Endothelial cell of umbilical vein (primary cell): ENCODE results near the gene CFAP46. TPM values are rescaled to one million over a fixed set of nuclear protein-coding genes. Genes with fewer than 3 reads are reported as not detected.

Experiments used
- BruUV-seq: library from RNA; stranded (reverse); fragments of 400-500 nt; replicated peaks from 2 replicates; lab custom pipeline; 2021; lab: Mats Ljungman, UMichigan
- CTCF ChIA-PET: fragments of 300-600, 350-600 bp; sonication (Branson Sonifier 250); formaldehyde crosslinking; loops from one replicate; lab custom pipeline; 2021; ENCODE audit warnings: antibody characterized with exemption, inconsistent platforms; lab: Charles Lee
- POLR2A ChIA-PET: fragments of 300-600, 350-600 bp; sonication (Branson Sonifier 250); formaldehyde crosslinking; loops from one replicate; lab custom pipeline; 2021; ENCODE audit warnings: antibody characterized with exemption, inconsistent platforms; lab: Charles Lee
- DNase-seq: peaks from one replicate; pipeline ENCODE4 v3.0.0-alpha.2; 2011; ENCODE audit warnings: low read depth, low spot score
- FAIRE-seq: peaks from 2 replicates; lab custom pipeline; 2011; peaks lifted over from hg19 to GRCh38; lab: Jason Lieb, UNC
- H2AFZ ChIP-seq: 2 replicates; pipeline ENCODE4 v1.6.0; 2012; ENCODE audit warnings: low read depth, low read length, control low read depth, inconsistent platforms
- H3K27ac ChIP-seq: 2 replicates; pipeline ENCODE4 v1.5.1; 2011; ENCODE audit warnings: low read depth, mild to moderate bottlenecking, control low read depth, low read length, moderate library complexity; ENCODE audit not compliant: insufficient read depth
- H3K27me3 ChIP-seq, 2 experiments: 2 replicates each; pipeline versions ENCODE4 v1.6.0 to v1.6.1; 2011; ENCODE audit warnings: low read length in 2 of 2, mixed read lengths in 1 of 2; ENCODE audit not compliant: control insufficient read depth in 2 of 2, insufficient read depth in 2 of 2
- H3K36me3 ChIP-seq, 2 experiments: 2 replicates in 1 of 2; 3 replicates in 1 of 2; pipeline ENCODE4 v1.5.1; 2011; ENCODE audit warnings: low read length in 2 of 2, mild to moderate bottlenecking in 1 of 2, moderate library complexity in 1 of 2; ENCODE audit not compliant: control insufficient read depth in 2 of 2, insufficient read depth in 2 of 2; ENCODE audit errors: extremely low read depth in 1 of 2
- H3K4me1 ChIP-seq: 3 replicates; pipeline ENCODE4 v1.5.1; 2011; ENCODE audit warnings: mild to moderate bottlenecking, low read length; ENCODE audit not compliant: control insufficient read depth, insufficient read depth; ENCODE audit errors: extremely low read depth
- H3K4me2 ChIP-seq: 2 replicates; pipeline ENCODE4 v1.6.1; 2011; ENCODE audit warnings: low read length, control low read depth, mixed read lengths; ENCODE audit not compliant: insufficient read depth
- H3K4me3 ChIP-seq, 3 experiments: fragments of 200-600 bp in 1 of 3; sonication (generic), shearing (Covaris generic) in 1 of 3; replicated peaks in 1 of 3; 2 replicates each; pipeline ENCODE4 v1.5.1; 2011 to 2016; ENCODE audit warnings: control low read depth in 3 of 3, low read length in 3 of 3, mild to moderate bottlenecking in 2 of 3, inconsistent platforms in 1 of 3, low read depth in 1 of 3, moderate library complexity in 1 of 3; ENCODE audit not compliant: insufficient read depth in 1 of 3
- H3K79me2 ChIP-seq: 2 replicates; pipeline ENCODE4 v1.6.0; 2012; ENCODE audit warnings: low read length, inconsistent platforms; ENCODE audit not compliant: control insufficient read depth, insufficient read depth
- H3K9ac ChIP-seq: replicated peaks from 2 replicates; pipeline ENCODE3; 2011; ENCODE audit warnings: low read length, control low read depth; ENCODE audit not compliant: insufficient read depth; ENCODE audit errors: extremely low read depth
- H3K9me1 ChIP-seq: replicated peaks from 3 replicates; pipeline ENCODE4 v1.6.0; 2011; ENCODE audit warnings: mild to moderate bottlenecking, low read length; ENCODE audit not compliant: control insufficient read depth, insufficient read depth; ENCODE audit errors: extremely low read depth
- H3K9me3 ChIP-seq: replicated peaks from 2 replicates; pipeline ENCODE4 v1.5.1; 2012; ENCODE audit warnings: low read length, inconsistent platforms; ENCODE audit not compliant: control insufficient read depth, insufficient read depth
- H4K20me1 ChIP-seq: replicated peaks from 2 replicates; pipeline ENCODE3; 2011; ENCODE audit warnings: mild to moderate bottlenecking, low read length; ENCODE audit not compliant: control insufficient read depth, insufficient read depth; ENCODE audit errors: extremely low read depth
- CTCF ChIP-seq, 2 donors: IDR thresholded peaks; 1 replicate in 1 of 2; 2 replicates in 1 of 2; pipeline ENCODE4 v1.5.1; 2011; ENCODE audit warnings: low read length in 2 of 2, mild to moderate bottlenecking in 2 of 2, moderate library complexity in 2 of 2, control low read depth in 1 of 2, inconsistent platforms in 1 of 2, low read depth in 1 of 2; ENCODE audit not compliant: insufficient read depth in 1 of 2; ENCODE audit errors: extremely low read depth in 1 of 2
- EZH2 ChIP-seq: IDR thresholded peaks from 2 replicates; pipeline ENCODE4 v1.6.1; 2012; ENCODE audit warnings: borderline replicate concordance, low read depth, mild to moderate bottlenecking, moderate library complexity, low read length, inconsistent platforms; ENCODE audit not compliant: severe bottlenecking
- FOS ChIP-seq: IDR thresholded peaks from 2 replicates; pipeline ENCODE4 v1.6.1; 2011; ENCODE audit warnings: mild to moderate bottlenecking, low read length, moderate library complexity, borderline replicate concordance; ENCODE audit not compliant: insufficient read depth
- GATA2 ChIP-seq: IDR thresholded peaks from 2 replicates; pipeline ENCODE4 v1.7.0; 2011; ENCODE audit warnings: low read depth, mild to moderate bottlenecking, moderate library complexity, mixed read lengths, low read length; ENCODE audit not compliant: insufficient read length, insufficient read depth
- JUN ChIP-seq: IDR thresholded peaks from 2 replicates; pipeline ENCODE4 v1.6.1; 2011; ENCODE audit warnings: borderline replicate concordance, low read depth; ENCODE audit not compliant: insufficient read length, insufficient read depth
- MAX ChIP-seq: IDR thresholded peaks from 2 replicates; pipeline ENCODE4 v1.6.1; 2011; ENCODE audit not compliant: insufficient read depth, insufficient read length
- MYC ChIP-seq: IDR thresholded peaks from one replicate; pipeline ENCODE4 v1.6.1; 2011; ENCODE audit warnings: mild to moderate bottlenecking, low read depth, low read length
- POLR2A ChIP-seq: IDR thresholded peaks from 2 replicates; pipeline ENCODE4 v1.6.1; 2012; ENCODE audit warnings: low read depth, mild to moderate bottlenecking, control low read depth, low read length
- POLR2AphosphoS5 ChIP-seq: IDR thresholded peaks from 2 replicates; pipeline ENCODE4 v1.6.1; 2012; ENCODE audit warnings: low read depth, mild to moderate bottlenecking, control low read depth, low read length, moderate library complexity; ENCODE audit not compliant: insufficient read depth
- dilution Hi-C: fragments of 300-500 bp; cut with MboI; formaldehyde crosslinking; loops from one replicate; pipeline ENCODE4 v1.15.0; 2019; ENCODE audit warnings: low sequenced_read_pairs; ENCODE audit not compliant: extremely low pct_ligation_motif_present
- intact Hi-C: fragments of 100-400 bp; cut with micrococcal nuclease; formaldehyde crosslinking; loops from one replicate; pipeline ENCODE4 v1.10.0; 2022
- polyA plus RNA-seq, 4 experiments: library from polyadenylated mRNA; depleted of rRNA in 3 of 4; stranded (reverse) in 3 of 4; unstranded in 1 of 4; fragments of >200 nt; gene quantifications; 2 replicates each; pipeline versions ENCODE4 v1.2.1 to v1.2.3, GENCODE V29; 2011 to 2012; ENCODE audit warnings: missing spikeins in 1 of 4
- total RNA-seq: library from RNA; stranded (reverse); gene quantifications from 2 replicates; pipeline ENCODE4 v1.2.3, GENCODE V29; 2021

CFAP46 gene
- total and polyA plus RNA-seq, 2 donors (not counting 3 experiments of a cell fraction or from before 2014, with no cell fraction given): 0.75 to 0.98 TPM

- TF ChIP-seq GATA2 (no peak), POLR2AphosphoS5 (no peak), CTCF (IDR thresholded peaks at IDR 0.05; ENCODE audit: extremely low read depth in 1 of 2, insufficient read depth in 1 of 2, low read depth in 1 of 2, low read length in 2 of 2) (no peak), JUN (no peak), FOS (no peak), MYC (no peak), POLR2A (no peak), MAX (no peak), EZH2 (no peak)
- DNase-seq (no peak), FAIRE-seq (no peak)
- no peaks in the 10 kb centered on the region for H3K9me1 ChIP-seq
- H4K20me1 ChIP-seq: no peaks in the 10 kb centered on the region
- no peak overlapping the region for H3K9ac ChIP-seq
- no peaks in the 10 kb centered on the region for H3K79me2 ChIP-seq
- no TSS peak for BruUV-seq
- no peak overlapping the region for H3K4me3 ChIP-seq
- intact Hi-C loops (no loop called here), dilution Hi-C loops (no loop called here)
- CTCF ChIA-PET: no interaction called here
- POLR2A ChIA-PET: no interaction called here
- H3K9me3 ChIP-seq: no peaks in the 10 kb centered on the region
- no peak overlapping the region for H3K27ac ChIP-seq
- no peaks in the 10 kb centered on the region for H3K4me1 ChIP-seq
- H2AFZ ChIP-seq: no peak overlapping the region
- H3K4me2 ChIP-seq: no peak overlapping the region
- no peaks in the 10 kb centered on the region for H3K27me3 ChIP-seq
- H3K36me3 ChIP-seq: no peaks in the 10 kb centered on the region
Measured at GRCh38 chr10:132990684-132991545, 48.5 kb upstream of the CFAP46 start.
